ENCODE data around the gene GGCT. TPM values are rescaled to one million over a fixed set of nuclear protein-coding genes. Genes with fewer than 3 reads are reported as not detected.
"Not testable (repeated sequence)": the region's sequence is repeated elsewhere in the genome, so short reads cannot be mapped to it uniquely, and the experiment has no call there.

GGCT gene
- total RNA-seq, 2 experiments from 2014 or later, result 78.6 to 78.7 TPM

DNA sequence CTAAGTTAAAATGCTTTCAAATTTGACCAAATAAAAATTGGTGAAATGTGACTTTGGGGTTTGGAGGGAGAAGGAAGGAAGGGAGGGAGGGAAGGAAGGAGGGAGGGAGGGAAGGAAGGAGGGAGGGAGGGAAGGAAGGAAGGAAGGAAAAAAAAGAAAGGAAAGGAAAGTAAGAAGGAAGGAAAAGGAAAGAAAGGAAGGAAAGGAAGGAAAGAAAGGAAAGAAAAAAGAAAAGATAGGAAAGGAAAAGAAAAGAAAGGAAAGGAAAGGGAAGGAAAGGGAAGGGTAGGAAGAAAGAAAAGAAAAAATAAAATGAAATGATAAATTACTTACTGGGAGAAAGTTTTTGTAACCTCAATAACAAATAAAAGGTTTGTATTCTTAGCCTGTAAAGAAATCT is 24.1 kb upstream of the GGCT start:
- ATAC-seq, result no peak
- H3K9me3 Mint-ChIP-seq, result no peaks in the 10 kb centered on the region
- intact Hi-C loops (cut with micrococcal nuclease), result no loop called here
- H3K27ac Mint-ChIP-seq, result no peak overlapping the region
- ChIA-PET CTCF (no interaction called here), POLR2A (no interaction called here)
- H3K4me1 Mint-ChIP-seq (ENCODE audit: low read depth), result no peaks in the 10 kb centered on the region
- DNase-seq, result no peak
- TF ChIP-seq, protein P1, sequence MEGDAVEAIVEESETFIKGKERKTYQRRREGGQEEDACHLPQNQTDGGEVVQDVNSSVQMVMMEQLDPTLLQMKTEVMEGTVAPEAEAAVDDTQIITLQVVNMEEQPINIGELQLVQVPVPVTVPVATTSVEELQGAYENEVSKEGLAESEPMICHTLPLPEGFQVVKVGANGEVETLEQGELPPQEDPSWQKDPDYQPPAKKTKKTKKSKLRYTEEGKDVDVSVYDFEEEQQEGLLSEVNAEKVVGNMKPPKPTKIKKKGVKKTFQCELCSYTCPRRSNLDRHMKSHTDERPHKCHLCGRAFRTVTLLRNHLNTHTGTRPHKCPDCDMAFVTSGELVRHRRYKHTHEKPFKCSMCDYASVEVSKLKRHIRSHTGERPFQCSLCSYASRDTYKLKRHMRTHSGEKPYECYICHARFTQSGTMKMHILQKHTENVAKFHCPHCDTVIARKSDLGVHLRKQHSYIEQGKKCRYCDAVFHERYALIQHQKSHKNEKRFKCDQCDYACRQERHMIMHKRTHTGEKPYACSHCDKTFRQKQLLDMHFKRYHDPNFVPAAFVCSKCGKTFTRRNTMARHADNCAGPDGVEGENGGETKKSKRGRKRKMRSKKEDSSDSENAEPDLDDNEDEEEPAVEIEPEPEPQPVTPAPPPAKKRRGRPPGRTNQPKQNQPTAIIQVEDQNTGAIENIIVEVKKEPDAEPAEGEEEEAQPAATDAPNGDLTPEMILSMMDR (IDR thresholded peaks at IDR 0.05), result no peak
- H3K4me3 Mint-ChIP-seq, result no peak overlapping the region
- no peaks in the 10 kb centered on the region for H3K27me3 Mint-ChIP-seq
- H3K36me3 Mint-ChIP-seq (ENCODE audit: low read depth), result no peaks in the 10 kb centered on the region

DNA sequence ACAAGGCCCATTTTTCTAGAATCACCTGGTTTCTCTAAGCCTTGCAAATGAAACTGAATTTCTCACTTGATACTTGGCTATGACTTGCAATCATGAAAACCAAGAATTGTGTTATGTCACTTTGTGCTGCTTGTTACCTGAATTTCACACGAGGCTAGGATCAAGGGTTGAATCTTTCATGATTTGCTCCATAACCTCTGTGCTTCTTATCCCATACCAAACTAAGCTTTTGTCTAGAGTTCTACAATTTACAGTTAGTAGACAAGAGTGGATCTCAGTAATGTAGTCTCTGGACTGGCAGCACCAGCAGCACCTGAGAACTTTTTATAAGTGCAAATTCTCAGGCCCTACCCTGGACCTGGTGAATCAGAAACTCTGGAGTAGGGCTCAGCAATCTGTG is 22.7 kb upstream of the GGCT start:
- DNase-seq; ATAC-seq; H3K36me3 Mint-ChIP-seq (ENCODE audit: low read depth); H3K4me1 Mint-ChIP-seq (ENCODE audit: low read depth); H3K27me3 Mint-ChIP-seq; intact Hi-C loops (cut with micrococcal nuclease); H3K27ac Mint-ChIP-seq; H3K4me3 Mint-ChIP-seq; POLR2A ChIA-PET; H3K9me3 Mint-ChIP-seq: not testable (repeated sequence)
- CTCF ChIA-PET, result interaction anchor here (1.3 to 2.0 kb wide), 2 partner anchors 17 to 36 kb away, joined by 4 to 5 read pairs; no protein-coding TSS in a partner anchor

DNA sequence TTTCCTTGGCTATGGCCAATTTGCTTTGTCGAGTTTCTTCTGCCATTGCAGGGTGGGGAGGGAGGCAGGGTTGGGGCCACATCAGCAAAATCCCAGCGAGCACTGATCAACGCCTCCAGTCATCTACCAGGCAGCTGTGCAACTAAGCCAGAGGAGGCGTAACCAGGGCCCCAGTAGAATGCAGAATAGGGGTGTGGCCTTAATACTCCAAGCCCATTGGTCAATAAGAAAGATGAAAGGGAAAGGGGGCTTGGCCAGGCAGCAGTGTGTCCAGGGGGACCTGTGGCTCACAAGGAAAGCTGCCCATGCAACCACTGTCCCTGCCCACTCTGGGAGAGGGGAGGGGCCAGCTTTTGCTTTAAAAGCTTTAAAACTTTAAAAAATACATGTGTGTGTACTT is 21.5 kb upstream of the GGCT start:
- H3K4me3 Mint-ChIP-seq, result no peak overlapping the region
- CTCF ChIA-PET, result interaction anchor here (0.9 to 2.0 kb wide), 3 partner anchors 16 to 37 kb away, joined by 3 to 5 read pairs (median 4); no protein-coding TSS in a partner anchor
- H3K9me3 Mint-ChIP-seq, result no peaks in the 10 kb centered on the region
- TF ChIP-seq, protein P1 (IDR thresholded peaks at IDR 0.05), result no peak
- ATAC-seq, result no peak
- POLR2A ChIA-PET, result no interaction called here
- no peak overlapping the region for H3K27ac Mint-ChIP-seq
- H3K4me1 Mint-ChIP-seq (ENCODE audit: low read depth), result no peaks in the 10 kb centered on the region
- no peaks in the 10 kb centered on the region for H3K27me3 Mint-ChIP-seq
- H3K36me3 Mint-ChIP-seq (ENCODE audit: low read depth), result no peaks in the 10 kb centered on the region
- no peak for DNase-seq
- intact Hi-C loops (cut with micrococcal nuclease), result no loop called here

DNA sequence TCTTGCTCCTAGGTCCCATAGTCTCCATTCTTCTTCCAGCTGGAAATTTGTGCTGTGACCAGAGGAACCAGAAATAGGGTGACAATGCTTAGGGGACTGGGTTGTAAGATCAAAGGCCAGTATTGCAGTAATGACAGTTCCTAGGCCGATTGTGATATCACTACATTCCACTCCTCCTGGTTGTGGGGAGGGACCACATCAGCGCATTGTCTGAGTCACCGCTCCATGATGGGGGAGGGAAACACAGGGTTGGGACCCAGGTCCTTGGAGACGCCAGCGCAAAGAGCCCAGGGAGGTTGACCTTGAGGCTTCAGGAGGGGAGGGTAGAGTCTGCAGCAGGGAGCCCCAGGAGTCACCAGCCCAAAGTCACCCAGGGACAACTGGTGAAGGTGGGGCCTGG is 20.8 kb upstream of the GGCT start:
- Mint-ChIP-seq H3K9me3 (no peaks in the 10 kb centered on the region), H3K27me3 (no peaks in the 10 kb centered on the region), H3K36me3 (ENCODE audit: low read depth) (no peaks in the 10 kb centered on the region), H3K4me1 (ENCODE audit: low read depth) (no peaks in the 10 kb centered on the region), H3K4me3 (no peak overlapping the region), H3K27ac (no peak overlapping the region)
- DNase-seq, result no peak
- TF ChIP-seq, protein P1 (IDR thresholded peaks at IDR 0.05), result no peak
- no peak for ATAC-seq
- CTCF ChIA-PET, result no interaction called here
- POLR2A ChIA-PET, result no interaction called here
- intact Hi-C loops (cut with micrococcal nuclease), result no loop called here

DNA sequence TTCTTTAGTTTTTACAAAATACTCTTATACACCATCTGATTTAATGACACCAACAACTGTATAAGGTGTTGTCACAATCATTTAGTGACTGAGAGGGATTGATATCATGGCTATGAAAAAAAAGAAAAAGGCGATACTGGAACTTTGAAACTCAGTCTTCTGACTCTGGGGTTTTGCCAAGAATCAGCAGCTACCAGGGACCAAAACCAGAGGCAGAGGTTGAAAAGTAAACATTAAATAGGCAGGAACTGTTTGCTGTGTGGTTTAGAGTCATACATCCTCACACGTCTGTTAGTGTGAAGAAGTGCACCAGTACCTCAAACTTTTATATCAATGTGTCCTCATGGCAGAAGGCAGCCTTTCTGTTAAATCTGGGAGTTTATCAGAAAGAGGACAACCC is 19.9 kb upstream of the GGCT start:
- Mint-ChIP-seq H3K27me3 (no peaks in the 10 kb centered on the region), H3K9me3 (no peaks in the 10 kb centered on the region), H3K36me3 (ENCODE audit: low read depth) (no peaks in the 10 kb centered on the region), H3K4me1 (ENCODE audit: low read depth) (no peaks in the 10 kb centered on the region), H3K4me3 (no peak overlapping the region), H3K27ac (no peak overlapping the region)
- ChIA-PET POLR2A (no interaction called here), CTCF (no interaction called here)
- DNase-seq, result no peak
- no peak for ATAC-seq
- intact Hi-C loops (cut with micrococcal nuclease), result no loop called here
- TF ChIP-seq, protein P1 (IDR thresholded peaks at IDR 0.05), result no peak

DNA sequence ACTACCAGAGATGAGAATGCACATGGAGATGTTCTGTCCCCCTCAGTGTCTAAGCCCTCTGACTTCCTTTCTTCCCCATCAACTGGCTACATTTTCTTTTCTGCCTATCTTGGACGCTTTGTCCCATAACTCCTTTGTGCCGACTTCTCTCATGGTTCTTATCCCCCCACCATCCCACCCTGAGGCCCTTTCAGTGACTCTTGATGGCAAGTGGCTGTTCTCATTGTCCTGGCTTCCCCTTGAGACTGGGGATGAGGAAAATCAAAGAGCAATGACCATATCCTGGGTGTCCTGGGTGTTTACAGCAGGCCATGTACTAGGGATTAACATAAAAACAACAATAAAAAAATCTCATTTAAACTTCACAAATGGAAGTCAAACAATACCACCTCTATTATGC is 18.8 kb upstream of the GGCT start:
- Mint-ChIP-seq H3K9me3 (no peaks in the 10 kb centered on the region), H3K27ac (no peak overlapping the region), H3K36me3 (ENCODE audit: low read depth) (no peaks in the 10 kb centered on the region), H3K4me1 (ENCODE audit: low read depth) (no peaks in the 10 kb centered on the region), H3K27me3 (no peaks in the 10 kb centered on the region), H3K4me3 (no peak overlapping the region)
- ChIA-PET POLR2A (no interaction called here), CTCF (no interaction called here)
- no peak for ATAC-seq
- TF ChIP-seq, protein P1 (IDR thresholded peaks at IDR 0.05), result no peak
- no peak for DNase-seq
- intact Hi-C loops (cut with micrococcal nuclease), result no loop called here
